BLaER1 treated with 17β-estradiol and CSF1 and Interleukin-3, amounts not matched to agents 10 nM and 100 nM (cell line): ENCODE data around the gene MCTP2.

ENCODE experiments used
- H3K27ac ChIP-seq, 11 experiments: shearing (Covaris generic); formaldehyde crosslinking; 2 replicates each; pipeline ENCODE4 v1.8.1; 2022
- H3K27me3 ChIP-seq, 11 experiments: shearing (Covaris generic); formaldehyde crosslinking; 2 replicates each; pipeline ENCODE4 v1.8.1; 2022
- H3K36me3 ChIP-seq, 11 experiments: shearing (Covaris generic); formaldehyde crosslinking; 2 replicates each; pipeline ENCODE4 v1.8.1; 2022
- H3K4me1 ChIP-seq, 10 experiments: shearing (Covaris generic); formaldehyde crosslinking; 2 replicates each; pipeline ENCODE4 v1.8.1; 2022
- H3K4me2 ChIP-seq, 11 experiments: shearing (Covaris generic); formaldehyde crosslinking; 2 replicates each; pipeline ENCODE4 v1.8.1; 2022
- H3K4me3 ChIP-seq, 10 experiments: shearing (Covaris generic); formaldehyde crosslinking; 2 replicates each; pipeline ENCODE4 v1.8.1; 2022
- H3K9ac ChIP-seq, 11 experiments: shearing (Covaris generic); formaldehyde crosslinking; 2 replicates each; pipeline ENCODE4 v1.8.1; 2022
- H3K9me3 ChIP-seq, 11 experiments: shearing (Covaris generic); formaldehyde crosslinking; replicated peaks in 1 of 11; 2 replicates each; pipeline ENCODE4 v1.8.1; 2022
- H4K20me1 ChIP-seq, 11 experiments: shearing (Covaris generic); formaldehyde crosslinking; 2 replicates each; pipeline ENCODE4 v1.8.1; 2022
- Cebpa-rat ChIP-seq, 11 experiments: shearing (Covaris generic); IDR thresholded peaks; 2 replicates each; pipeline ENCODE4 v1.8.1; 2022

The MCTP2 gene

GRCh38 chr15:94446441-94446840 lies 215.1 kb downstream of the MCTP2 start:
- no peaks in the 10 kb centered on the region for H3K27me3 ChIP-seq
- no peak overlapping the region for H3K4me3 ChIP-seq
- H3K4me2 ChIP-seq: no peak overlapping the region
- no peaks in the 10 kb centered on the region for H3K9me3 ChIP-seq
- H4K20me1 ChIP-seq: no peaks in the 10 kb centered on the region
- H3K27ac ChIP-seq: no peak overlapping the region
- no peak overlapping the region for H3K9ac ChIP-seq
- H3K36me3 ChIP-seq: no peaks in the 10 kb centered on the region
- no peaks in the 10 kb centered on the region for H3K4me1 ChIP-seq
- TF ChIP-seq Cebpa-rat (IDR thresholded peaks at IDR 0.05): no peak

DNA sequence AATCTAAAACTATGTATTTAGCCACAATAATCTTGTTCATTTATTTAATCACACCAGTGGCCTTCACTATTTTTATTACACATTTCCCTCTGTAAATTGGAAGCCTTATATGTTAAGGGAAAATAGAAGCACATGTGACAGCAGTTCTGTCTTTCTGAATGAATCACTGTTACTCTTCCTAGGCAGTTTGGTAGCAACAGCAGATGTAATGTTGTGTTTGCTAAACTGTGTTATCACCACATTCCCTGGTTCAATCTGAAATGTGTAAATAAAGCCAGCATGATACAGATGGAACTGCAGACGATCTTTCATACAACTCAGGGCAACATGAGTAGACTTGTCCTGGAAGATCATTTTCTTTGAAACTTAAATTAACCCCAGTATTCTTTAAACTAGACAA lies 220.1 kb downstream of the MCTP2 start:
- no peaks in the 10 kb centered on the region for H3K27me3 ChIP-seq
- peaks cover 0 to 17% (median 9%) of the 10 kb centered on the region in 11 experiments; a peak in 11 of 22 replicates for H3K9me3 ChIP-seq
- no peak overlapping the region for H3K4me3 ChIP-seq
- H4K20me1 ChIP-seq: no peaks in the 10 kb centered on the region
- peaks cover 0 to 5% (median 0%) of the 10 kb centered on the region in 10 experiments; a peak in 3 of 20 replicates for H3K4me1 ChIP-seq
- H3K36me3 ChIP-seq: 0 out of 22 replicates have a peak, but pooled peaks cover 0 to 5% (median 0%) of the 10 kb centered on the region in 11 experiments
- TF ChIP-seq Cebpa-rat (IDR thresholded peaks at IDR 0.05): no peak
- no peak overlapping the region for H3K4me2 ChIP-seq
- H3K9ac ChIP-seq: no peak overlapping the region
- no peak overlapping the region for H3K27ac ChIP-seq

GRCh38 chr15:94453227-94453988 lies 222.0 kb downstream of the MCTP2 start:
- H3K27ac ChIP-seq: no peak overlapping the region
- no peak for TF ChIP-seq Cebpa-rat (IDR thresholded peaks at IDR 0.05)
- no peaks in the 10 kb centered on the region for H4K20me1 ChIP-seq
- no peak overlapping the region for H3K4me3 ChIP-seq
- peaks cover 0 to 9% (median 0%) of the 10 kb centered on the region in 10 experiments; a peak in 3 of 20 replicates for H3K4me1 ChIP-seq
- H3K36me3 ChIP-seq: peaks cover 0 to 7% (median 0%) of the 10 kb centered on the region in 11 experiments; a peak in 1 of 22 replicates
- no peaks in the 10 kb centered on the region for H3K27me3 ChIP-seq
- H3K9me3 ChIP-seq: peaks cover 0 to 17% (median 9%) of the 10 kb centered on the region in 11 experiments; a peak in 11 of 22 replicates
- H3K9ac ChIP-seq: no peak overlapping the region
- no peak overlapping the region for H3K4me2 ChIP-seq

- Histone ChIP-seq H3K4me3 (no peak overlapping the region), H3K4me2 (no peak overlapping the region), H4K20me1 (no peaks in the 10 kb centered on the region), H3K36me3 (peaks cover 0 to 7% (median 0%) of the 10 kb centered on the region in 11 experiments; a peak in 1 of 22 replicates), H3K4me1 (peaks cover 0 to 9% (median 3%) of the 10 kb centered on the region in 10 experiments; a peak in 6 of 20 replicates), H3K27ac (no peak overlapping the region), H3K9ac (no peak overlapping the region), H3K27me3 (no peaks in the 10 kb centered on the region), H3K9me3 (peaks cover 0 to 17% (median 9%) of the 10 kb centered on the region in 11 experiments; a peak in 11 of 22 replicates)
- TF ChIP-seq Cebpa-rat (IDR thresholded peaks at IDR 0.05): no peak
Observed at GRCh38 chr15:94455297-94455696, 223.9 kb downstream of the MCTP2 start.

DNA sequence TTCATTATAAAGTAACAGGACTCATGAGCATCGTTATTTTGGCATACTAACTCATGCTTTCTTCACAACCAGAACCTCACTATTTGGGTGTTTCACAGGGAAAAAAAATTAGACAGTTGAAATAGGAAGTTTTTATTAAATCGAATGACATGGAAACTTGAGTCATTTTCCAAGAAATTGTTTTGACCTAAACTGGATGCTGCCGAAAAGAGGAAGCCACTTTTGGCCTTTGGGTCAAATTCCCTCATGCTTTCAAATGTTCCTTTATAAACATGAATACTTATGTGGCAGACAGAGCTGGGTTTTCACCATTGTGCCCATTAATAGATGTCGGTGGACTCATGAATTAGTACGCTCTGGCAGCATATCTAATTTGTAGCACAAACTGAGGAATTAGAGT lies 224.9 kb downstream of the MCTP2 start:
- Histone ChIP-seq H4K20me1 (no peaks in the 10 kb centered on the region), H3K9me3 (peaks cover 0 to 17% (median 9%) of the 10 kb centered on the region in 11 experiments; a peak in 11 of 22 replicates), H3K27ac (no peak overlapping the region), H3K4me2 (peak overlapping the region in 3 of 11 experiments; percentile 0 to 36 (median 3); a peak in 2 of 22 replicates), H3K4me1 (peaks cover 0 to 9% (median 5%) of the 10 kb centered on the region in 10 experiments; a peak in 6 of 20 replicates), H3K36me3 (peaks cover 0 to 7% (median 0%) of the 10 kb centered on the region in 11 experiments; a peak in 1 of 22 replicates), H3K9ac (no peak overlapping the region), H3K4me3 (no peak overlapping the region), H3K27me3 (no peaks in the 10 kb centered on the region)
- TF ChIP-seq Cebpa-rat (IDR thresholded peaks at IDR 0.05): no peak

- Histone ChIP-seq H3K4me3 (no peak overlapping the region), H3K27me3 (no peaks in the 10 kb centered on the region), H3K9me3 (peaks cover 0 to 17% (median 9%) of the 10 kb centered on the region in 11 experiments; a peak in 11 of 22 replicates), H3K4me1 (peaks cover 0 to 9% (median 5%) of the 10 kb centered on the region in 10 experiments; a peak in 6 of 20 replicates), H3K27ac (no peak overlapping the region), H3K9ac (no peak overlapping the region), H4K20me1 (no peaks in the 10 kb centered on the region), H3K36me3 (peaks cover 0 to 7% (median 0%) of the 10 kb centered on the region in 11 experiments; a peak in 1 of 22 replicates), H3K4me2 (no peak overlapping the region)
- TF ChIP-seq Cebpa-rat (IDR thresholded peaks at IDR 0.05): no peak
Observed at GRCh38 chr15:94457661-94458060, 226.3 kb downstream of the MCTP2 start.

- Histone ChIP-seq H3K4me3 (no peak overlapping the region), H3K4me2 (peak overlapping the region in 2 of 11 experiments; percentile 25 to 26; a peak in 2 of 22 replicates), H3K27ac (no peak overlapping the region), H3K9me3 (no peaks in the 10 kb centered on the region), H3K9ac (no peak overlapping the region), H3K36me3 (peaks cover 0 to 4% (median 0%) of the 10 kb centered on the region in 11 experiments; a peak in 1 of 22 replicates), H4K20me1 (no peaks in the 10 kb centered on the region), H3K4me1 (peaks cover 0 to 19% (median 9%) of the 10 kb centered on the region in 10 experiments; a peak in 10 of 20 replicates), H3K27me3 (no peaks in the 10 kb centered on the region)
- TF ChIP-seq Cebpa-rat (IDR thresholded peaks at IDR 0.05): no peak
Observed at GRCh38 chr15:94460624-94461023, 229.3 kb downstream of the MCTP2 start.

DNA sequence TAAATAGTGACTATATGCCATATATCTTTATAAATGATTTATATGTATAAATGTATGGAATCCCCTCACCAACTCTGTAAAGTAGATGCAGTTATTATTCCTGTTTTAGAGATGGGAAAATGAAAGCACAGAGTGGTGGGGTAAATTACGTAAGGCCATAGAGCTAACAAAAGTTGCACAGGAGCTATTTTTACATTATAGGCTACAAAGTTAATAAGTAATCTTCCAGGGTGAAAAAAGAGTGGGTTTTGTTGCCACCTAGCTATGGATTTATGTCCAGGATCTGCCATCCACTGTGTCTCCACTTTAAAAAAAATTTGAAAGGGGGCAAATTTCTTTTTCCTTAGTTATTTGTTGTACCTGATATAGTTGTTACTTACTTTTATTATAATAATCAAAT lies 235.7 kb downstream of the MCTP2 start:
- Histone ChIP-seq H3K27ac (no peak overlapping the region), H3K4me1 (peaks cover 4 to 15% (median 10%) of the 10 kb centered on the region in 10 experiments; a peak in 13 of 20 replicates)
- TF ChIP-seq Cebpa-rat (IDR thresholded peaks at IDR 0.05): no peak

GRCh38 chr15:94470492-94470891 lies 239.1 kb downstream of the MCTP2 start:
- Histone ChIP-seq H3K27me3 (no peaks in the 10 kb centered on the region), H3K4me1 (peaks cover 0 to 15% (median 3%) of the 10 kb centered on the region in 10 experiments; a peak in 9 of 20 replicates), H4K20me1 (no peaks in the 10 kb centered on the region), H3K9me3 (no peaks in the 10 kb centered on the region), H3K36me3 (no peaks in the 10 kb centered on the region), H3K4me3 (no peak overlapping the region), H3K9ac (no peak overlapping the region), H3K27ac (no peak overlapping the region), H3K4me2 (peak overlapping the region in 5 of 11 experiments; percentile 12 to 62 (median 44); a peak in 8 of 22 replicates)
- TF ChIP-seq Cebpa-rat (IDR thresholded peaks at IDR 0.05): no peak

More for the DNA sequence above, 235.7 kb downstream of the MCTP2 start:
- no peaks in the 10 kb centered on the region for H4K20me1 ChIP-seq
- H3K27me3 ChIP-seq: no peaks in the 10 kb centered on the region
- H3K9ac ChIP-seq: no peak overlapping the region
- H3K9me3 ChIP-seq: no peaks in the 10 kb centered on the region
- no peak overlapping the region for H3K4me3 ChIP-seq
- H3K36me3 ChIP-seq: no peaks in the 10 kb centered on the region
- H3K4me2 ChIP-seq: no peak overlapping the region
